GM12878 (cell line): ENCODE measurements around the gene PLEKHH1. TPM values are rescaled to one million over a fixed set of nuclear protein-coding genes. Genes with fewer than 3 reads are reported as not detected.

Experiments
- ATAC-seq: fragments of 200-7000 bp; cut with Tn5 transposase; 3 replicates; pipeline ENCODE4 v1.9.1; 2020; ENCODE audit warnings: mild to moderate bottlenecking, moderate library complexity
- BruUV-seq: library from RNA; stranded (reverse); fragments of 400-500 nt; replicated peaks from 2 replicates; lab custom pipeline; 2021; lab: Mats Ljungman, UMichigan
- CTCF ChIA-PET: fragments of 300-600 bp; sonication (Branson Sonifier 250); formaldehyde crosslinking; extraction: SDS; loops from one replicate; lab custom pipeline; 2021; ENCODE audit warnings: inconsistent platforms; lab: Yijun Ruan, JAX
- POLR2A ChIA-PET: fragments of 350-600 bp; formaldehyde crosslinking; extraction: SDS; loops from one replicate; lab custom pipeline; 2021; ENCODE audit warnings: inconsistent platforms; lab: Charles Lee
- RAD21 ChIA-PET: fragments of 300-600 bp; sonication (Branson Sonifier 250); formaldehyde crosslinking; loops from one replicate; lab custom pipeline; 2023; ENCODE audit warnings: antibody characterized with exemption; ENCODE audit not compliant: unreplicated experiment; lab: Charles Lee
- SMC1A ChIA-PET: fragments of 300-600 bp; sonication (Branson Sonifier 250); formaldehyde crosslinking; loops from one replicate; lab custom pipeline; 2023; ENCODE audit not compliant: unreplicated experiment, uncharacterized antibody; lab: Charles Lee
- DNase-seq: peaks from one replicate; pipeline ENCODE4 v3.0.0-alpha.2; 2011; ENCODE audit warnings: low read depth, low spot score
- FAIRE-seq: peaks from 3 replicates; lab custom pipeline; 2011; peaks lifted over from hg19 to GRCh38; lab: Jason Lieb, UNC
- H2AFZ ChIP-seq: 2 replicates; pipeline ENCODE4 v1.6.0; 2011; ENCODE audit warnings: low read depth, low read length, control low read depth; ENCODE audit not compliant: control insufficient read depth
- H3K27ac ChIP-seq: 2 replicates; pipeline ENCODE4 v1.5.1; 2011; ENCODE audit warnings: control low read depth; ENCODE audit not compliant: control insufficient read depth, insufficient read depth
- H3K27me3 ChIP-seq, 2 experiments: replicated peaks in 1 of 2; 2 replicates each; pipeline versions ENCODE4 v1.6.0 to v1.6.1; 2011; ENCODE audit warnings: low read length in 1 of 2; ENCODE audit not compliant: control insufficient read depth in 2 of 2, insufficient read depth in 2 of 2
- H3K36me3 ChIP-seq, 2 experiments: 2 replicates each; pipeline ENCODE4 v1.5.1; 2011; ENCODE audit warnings: low read length in 1 of 2; ENCODE audit not compliant: control insufficient read depth in 2 of 2, insufficient read depth in 2 of 2
- H3K4me1 ChIP-seq: 2 replicates; pipeline ENCODE4 v1.6.1; 2011; ENCODE audit warnings: mild to moderate bottlenecking, low read length, moderate library complexity, mixed read lengths; ENCODE audit not compliant: control insufficient read depth, insufficient read depth
- H3K4me2 ChIP-seq: 2 replicates; pipeline ENCODE4 v1.6.0; 2011; ENCODE audit warnings: control low read depth; ENCODE audit not compliant: control insufficient read depth, insufficient read depth
- H3K4me3 ChIP-seq: fragments of 200-600 bp; sonication (generic); 2 replicates; pipeline ENCODE4 v1.5.1; 2016
- H3K79me2 ChIP-seq: 2 replicates; pipeline ENCODE4 v1.6.0; 2011; ENCODE audit warnings: low read length; ENCODE audit not compliant: control insufficient read depth, insufficient read depth
- H3K9ac ChIP-seq: 2 replicates; pipeline ENCODE4 v1.8.0; 2011; ENCODE audit warnings: low read length, control low read depth, mixed read lengths; ENCODE audit not compliant: control insufficient read depth, insufficient read depth
- H3K9me3 ChIP-seq: replicated peaks from 3 replicates; pipeline ENCODE4 v1.5.1; 2011; ENCODE audit warnings: mild to moderate bottlenecking, low read length; ENCODE audit not compliant: control insufficient read depth, insufficient read depth
- H4K20me1 ChIP-seq: 2 replicates; pipeline ENCODE4 v1.6.0; 2011; ENCODE audit not compliant: control insufficient read depth, insufficient read depth
- ATF2 ChIP-seq: IDR thresholded peaks from 2 replicates; pipeline ENCODE4 v1.6.1; 2012; ENCODE audit warnings: low read length, inconsistent platforms
- ATF7 ChIP-seq: fragments of 450-650 bp; IDR thresholded peaks from 2 replicates; pipeline ENCODE4 v1.6.1; 2016; ENCODE audit warnings: low read depth, mild to moderate bottlenecking
- BHLHE40 ChIP-seq, 2 experiments: fragments of 450-650 bp in 1 of 2; IDR thresholded peaks; 2 replicates each; pipeline ENCODE4 v1.6.1; 2011 to 2017; ENCODE audit warnings: low read depth in 2 of 2, borderline replicate concordance in 1 of 2, improper control_type of control experiment in 1 of 2, low read length in 1 of 2, mild to moderate bottlenecking in 1 of 2
- BRCA1 ChIP-seq: IDR thresholded peaks from 2 replicates; pipeline ENCODE4 v1.6.1; 2011; ENCODE audit warnings: low read depth, low read length, improper control_type of control experiment
- ELK1 ChIP-seq: IDR thresholded peaks from 2 replicates; pipeline ENCODE4 v1.6.1; 2012; ENCODE audit warnings: low read depth, low read length, improper control_type of control experiment
- FOXM1 ChIP-seq: IDR thresholded peaks from 2 replicates; pipeline ENCODE4 v1.6.1; 2012; ENCODE audit warnings: low read depth, mild to moderate bottlenecking, inconsistent platforms, low read length, moderate library complexity
- HDAC2 ChIP-seq: fragments of 200-600 bp; sonication (generic); IDR thresholded peaks from 2 replicates; pipeline ENCODE4 v1.6.1; 2017
- KAT2A ChIP-seq: conservative IDR thresholded peaks from 2 replicates; pipeline ENCODE4 v1.6.1; 2011; ENCODE audit warnings: low read depth, low read length; ENCODE audit not compliant: control insufficient read depth
- LARP7 ChIP-seq: fragments of 450-650 bp; IDR thresholded peaks from 2 replicates; pipeline ENCODE4 v1.6.1; 2017; ENCODE audit warnings: mild to moderate bottlenecking
- MXI1 ChIP-seq: fragments of 150-350 bp; IDR thresholded peaks from 2 replicates; pipeline ENCODE4 v1.6.1; 2011; ENCODE audit warnings: low read depth, mild to moderate bottlenecking, inconsistent platforms, low read length, improper control_type of control experiment
- NFIC ChIP-seq: IDR thresholded peaks from 2 replicates; pipeline ENCODE4 v1.6.1; 2012; ENCODE audit warnings: low read depth, mild to moderate bottlenecking, inconsistent platforms, low read length, moderate library complexity
- NR2C2 ChIP-seq: IDR thresholded peaks from 2 replicates; pipeline ENCODE4 v1.6.1; 2011; ENCODE audit warnings: borderline replicate concordance, low read depth; ENCODE audit not compliant: control insufficient read depth, insufficient read length
- POLR2A ChIP-seq: IDR thresholded peaks from 2 replicates; pipeline ENCODE4 v1.6.1; 2011; ENCODE audit warnings: low read depth, mild to moderate bottlenecking, low read length
- POLR2AphosphoS2 ChIP-seq: IDR thresholded peaks from 2 replicates; pipeline ENCODE4 v1.6.1; 2011; ENCODE audit warnings: low read depth, mild to moderate bottlenecking, low read length, improper control_type of control experiment, moderate library complexity
- SREBF1 ChIP-seq: IDR thresholded peaks from 2 replicates; pipeline ENCODE4 v1.6.1; 2012; ENCODE audit warnings: mild to moderate bottlenecking, low read length
- SRF ChIP-seq, 2 experiments: IDR thresholded peaks; 2 replicates each; pipeline ENCODE4 v1.6.1; 2011; ENCODE audit warnings: low read depth in 2 of 2, low read length in 2 of 2, mild to moderate bottlenecking in 1 of 2, moderate library complexity in 1 of 2
- TAF1 ChIP-seq: IDR thresholded peaks from 2 replicates; pipeline ENCODE4 v1.6.1; 2011; ENCODE audit warnings: mild to moderate bottlenecking, low read depth, low read length, borderline replicate concordance
- USF2 ChIP-seq: IDR thresholded peaks from 2 replicates; pipeline ENCODE4 v1.6.1; 2011; ENCODE audit warnings: low read depth, low read length, improper control_type of control experiment, borderline replicate concordance
- WGBS: methylation state at CpG from one replicate; pipeline ENCODE4 v1.1.6; 2016; ENCODE audit warnings: low lambda C conversion rate; ENCODE audit not compliant: insufficient replicate concordance, insufficient coverage; ENCODE audit errors: missing lambda C conversion rate; 5-methylcytosine and 5-hydroxymethylcytosine counted together
- in situ Hi-C: fragments of 300-500 bp; cut with MboI; formaldehyde crosslinking; loops from 9 replicates; pipeline ENCODE4 v1.14.3; 2018; ENCODE audit warnings: mixed read lengths
- intact Hi-C: fragments of 100-400 bp; cut with micrococcal nuclease; formaldehyde crosslinking; loops from one replicate; pipeline ENCODE4 v1.14.2; 2022; ENCODE audit not compliant: unreplicated experiment
- polyA plus RNA-seq, 11 experiments: library from polyadenylated mRNA; depleted of rRNA in 4 of 11; unstranded in 6 of 11; stranded (reverse) in 5 of 11; fragments of >200 nt; fragmentation: Nextera tagmentation in 4 of 11; fragmentation: Illumina TruSeq in 1 of 11; extraction: Ambion mirVana in 4 of 11; extraction: Trizol in 1 of 11; gene quantifications; 1 replicate in 1 of 11; 2 replicates in 10 of 11; pipeline versions ENCODE4 v1.2.1 to v1.2.3, GENCODE V29; 2011 to 2016; ENCODE audit warnings: inconsistent platforms in 2 of 11, missing spikeins in 2 of 11, low read depth in 1 of 11
- total RNA-seq, 4 experiments: library from RNA; depleted of rRNA in 3 of 4; stranded (reverse); fragments of >200 nt in 3 of 4; fragmentation: Illumina TruSeq in 1 of 4; extraction: Trizol in 1 of 4; gene quantifications; 2 replicates each; pipeline versions ENCODE4 v1.2.1 to v1.2.3, GENCODE V29; 2013 to 2021

PLEKHH1 gene
- total and polyA plus RNA-seq, 10 of the 15 experiments (the other 5 are each of a cell fraction or from before 2014, with no cell fraction given) = 0.11 to 0.95 (median 0.41) TPM

- TF ChIP-seq SREBF1 = no peak
- no peak for TF ChIP-seq TAF1
- no peak for TF ChIP-seq MXI1
Observed at GRCh38 chr14:67487332-67487731, 45.8 kb upstream of the PLEKHH1 start (continued).

- peak; percentile 92 for FAIRE-seq
- peak within 1 kb of the TSS; percentile 50; the same call in 1 of the 2 replicates for H3K4me3 ChIP-seq
- ChIA-PET RAD21 (interaction anchor here (0.9 to 2.8 kb wide), 5 partner anchors 24 to 85 kb away, joined by 3 to 12 read pairs (median 4); no protein-coding TSS in a partner anchor), POLR2A (interaction anchor here (0.5 to 1.5 kb wide), 6 partner anchors 10 to 572 kb away, joined by 3 to 5 read pairs (median 4); partner anchors contain the start of gene RDH11), SMC1A (interaction anchor here (0.6 to 1.9 kb wide), 12 partner anchors 10 to 210 kb away, joined by 3 to 7 read pairs (median 3); no protein-coding TSS in a partner anchor), CTCF (interaction anchor here (0.6 to 3.2 kb wide), 11 partner anchors 16 to 146 kb away, joined by 3 to 28 read pairs (median 3); no protein-coding TSS in a partner anchor)
- peak within 1 kb of the TSS; percentile 59 for H2AFZ ChIP-seq
- H3K36me3 ChIP-seq = no peaks in the 10 kb centered on the region; a peak in 1 of 4 replicates
- H3K9ac ChIP-seq = peak within 1 kb of the TSS; percentile 67
- DNase-seq = peak; percentile 94
- H4K20me1 ChIP-seq = no peaks in the 10 kb centered on the region
- peaks cover 47% of the 10 kb centered on the region for H3K4me1 ChIP-seq
- under 1% methylated on average over 13 of the region's 13 CpGs for WGBS
- H3K4me2 ChIP-seq = peak within 1 kb of the TSS; percentile 46
- peak within 1 kb of the TSS; percentile 96 for H3K27ac ChIP-seq
- intact Hi-C loops (loop anchor here (2.0 kb wide), 1 partner anchor 27 kb away; no protein-coding TSS in a partner anchor), in situ Hi-C loops (no loop called here)
- peak; percentile 95 for ATAC-seq
- H3K9me3 ChIP-seq = peaks cover 17% of the 10 kb centered on the region
- BruUV-seq = no TSS peak
- H3K27me3 ChIP-seq = no peaks in the 10 kb centered on the region
- no peaks in the 10 kb centered on the region for H3K79me2 ChIP-seq
- TF ChIP-seq ATF2 (peak; percentile 95), FOXM1 (peak; percentile 89), SREBF1 (no peak), BHLHE40 (IDR thresholded peaks at IDR 0.05; ENCODE audit: borderline replicate concordance in 1 of 2, low read depth in 2 of 2, low read length in 1 of 2) (peak; percentile 86 to 87), POLR2AphosphoS2 (no peak), ELK1 (no peak), ATF7 (peak; percentile 72), BRCA1 (no peak), NR2C2 (no peak), HDAC2 (no peak), USF2 (no peak; the same call in 1 of the 2 replicates), LARP7 (no peak), NFIC (peak; percentile 97), KAT2A (no peak), SRF (IDR thresholded peaks at IDR 0.05; ENCODE audit: low read depth in 2 of 2, low read length in 2 of 2) (peak in 1 of 2 experiments; percentile 78; a peak in 2 of 4 replicates), POLR2A (no peak; the same call in 1 of the 2 replicates)
Observed at GRCh38 chr14:67487937-67488893, 44.9 kb upstream of the PLEKHH1 start, which contains the start of gene TMEM229B. TSS of gene TMEM229B (minus strand) at chr14:67488721. CDS start at chr14:67473923, 14,798 bp downstream.
